ENCODE measurements around the gene HS3ST3A1. TPM values are rescaled to one million over a fixed set of nuclear protein-coding genes. Genes with fewer than 3 reads are reported as not detected.

Gene HS3ST3A1
- total RNA-seq, 1 donor from 2014 or later: 4.5 TPM

GRCh38 chr17:13598353-13599167 is 3.2 kb downstream of the HS3ST3A1 start:
- intact Hi-C loops (cut with micrococcal nuclease): loop anchor here (5.0 to 10.0 kb wide), 3 partner anchors 261 to 1216 kb away; no protein-coding TSS in a partner anchor

- intact Hi-C loops (cut with micrococcal nuclease): loop anchor here (1.0 to 10.0 kb wide), 5 partner anchors 261 to 1333 kb away; no protein-coding TSS in a partner anchor
Observed at GRCh38 chr17:13597723-13598347, 3.9 kb downstream of the HS3ST3A1 start.

- intact Hi-C loops (cut with micrococcal nuclease): loop anchor here (5.0 to 10.0 kb wide), 3 partner anchors 259 to 1218 kb away; no protein-coding TSS in a partner anchor
Observed at GRCh38 chr17:13596241-13596923, 5.3 kb downstream of the HS3ST3A1 start.

- intact Hi-C loops (cut with micrococcal nuclease): loop anchor here (5.0 to 10.0 kb wide), 3 partner anchors 258 to 1219 kb away; no protein-coding TSS in a partner anchor
Observed at GRCh38 chr17:13595599-13595899, 6.2 kb downstream of the HS3ST3A1 start.

- intact Hi-C loops (cut with micrococcal nuclease): loop anchor here (5.0 to 10.0 kb wide), 3 partner anchors 258 to 1220 kb away; no protein-coding TSS in a partner anchor
Observed at GRCh38 chr17:13594762-13595598, 6.7 kb downstream of the HS3ST3A1 start.

GRCh38 chr17:13594310-13594709 is 7.4 kb downstream of the HS3ST3A1 start:
- intact Hi-C loops (cut with micrococcal nuclease): loop anchor here (10.0 kb wide), 1 partner anchor 1220 kb away; no protein-coding TSS in a partner anchor

- intact Hi-C loops (cut with micrococcal nuclease): loop anchor here (10.0 kb wide), 1 partner anchor 1221 kb away; no protein-coding TSS in a partner anchor
Observed at GRCh38 chr17:13593757-13594156, 8.0 kb downstream of the HS3ST3A1 start.

- intact Hi-C loops (cut with micrococcal nuclease): loop anchor here (10.0 kb wide), 1 partner anchor 1222 kb away; no protein-coding TSS in a partner anchor
Observed at GRCh38 chr17:13593021-13593751, 8.5 kb downstream of the HS3ST3A1 start.

- intact Hi-C loops (cut with micrococcal nuclease): loop anchor here (10.0 kb wide), 1 partner anchor 1222 kb away; no protein-coding TSS in a partner anchor
Observed at GRCh38 chr17:13592427-13592826, 9.3 kb downstream of the HS3ST3A1 start.

- intact Hi-C loops (cut with micrococcal nuclease): loop anchor here (10.0 kb wide), 1 partner anchor 1224 kb away; no protein-coding TSS in a partner anchor
Observed at GRCh38 chr17:13590441-13590840, 11.3 kb downstream of the HS3ST3A1 start.

GRCh38 chr17:13589658-13590057 is 12.1 kb downstream of the HS3ST3A1 start:
- intact Hi-C loops (cut with micrococcal nuclease): loop anchor here (10.0 kb wide), 1 partner anchor 1225 kb away; no protein-coding TSS in a partner anchor

- intact Hi-C loops (cut with micrococcal nuclease): no loop called here
Observed at GRCh38 chr17:13587487-13588338, 14.0 kb downstream of the HS3ST3A1 start.

GRCh38 chr17:13584701-13585080 is 17.0 kb downstream of the HS3ST3A1 start:
- intact Hi-C loops (cut with micrococcal nuclease): no loop called here

GRCh38 chr17:13583996-13584700 is 17.6 kb downstream of the HS3ST3A1 start:
- intact Hi-C loops (cut with micrococcal nuclease): no loop called here

- intact Hi-C loops (cut with micrococcal nuclease): no loop called here
Observed at GRCh38 chr17:13582776-13583547, 18.8 kb downstream of the HS3ST3A1 start.

GRCh38 chr17:13581925-13582324 is 19.8 kb downstream of the HS3ST3A1 start:
- intact Hi-C loops (cut with micrococcal nuclease): no loop called here

GRCh38 chr17:13580790-13581189 is 20.9 kb downstream of the HS3ST3A1 start:
- intact Hi-C loops (cut with micrococcal nuclease): no loop called here
